HL-60/S4 (cell line): Measurements from ENCODE around the gene ITPRID1.
"Not testable (repeated sequence)": the region's sequence is repeated elsewhere in the genome, so short reads cannot be mapped to it uniquely, and the experiment has no call there.

Experiments used
- in situ Hi-C: fragments of 300-500 bp; cut with MboI; formaldehyde crosslinking; loops from 2 replicates; pipeline ENCODE4 v1.14.3; 2022; ENCODE audit warnings: low sequenced_read_pairs

ITPRID1 gene

GRCh38 chr7:31516680-31517502, 3.0 kb downstream of the ITPRID1 start:
- in situ Hi-C loops, result no loop called here

GRCh38 chr7:31517513-31517912, 3.6 kb downstream of the ITPRID1 start:
- in situ Hi-C loops, result no loop called here

- in situ Hi-C loops, result no loop called here
Measured at GRCh38 chr7:31518766-31519165, 4.9 kb downstream of the ITPRID1 start.

DNA sequence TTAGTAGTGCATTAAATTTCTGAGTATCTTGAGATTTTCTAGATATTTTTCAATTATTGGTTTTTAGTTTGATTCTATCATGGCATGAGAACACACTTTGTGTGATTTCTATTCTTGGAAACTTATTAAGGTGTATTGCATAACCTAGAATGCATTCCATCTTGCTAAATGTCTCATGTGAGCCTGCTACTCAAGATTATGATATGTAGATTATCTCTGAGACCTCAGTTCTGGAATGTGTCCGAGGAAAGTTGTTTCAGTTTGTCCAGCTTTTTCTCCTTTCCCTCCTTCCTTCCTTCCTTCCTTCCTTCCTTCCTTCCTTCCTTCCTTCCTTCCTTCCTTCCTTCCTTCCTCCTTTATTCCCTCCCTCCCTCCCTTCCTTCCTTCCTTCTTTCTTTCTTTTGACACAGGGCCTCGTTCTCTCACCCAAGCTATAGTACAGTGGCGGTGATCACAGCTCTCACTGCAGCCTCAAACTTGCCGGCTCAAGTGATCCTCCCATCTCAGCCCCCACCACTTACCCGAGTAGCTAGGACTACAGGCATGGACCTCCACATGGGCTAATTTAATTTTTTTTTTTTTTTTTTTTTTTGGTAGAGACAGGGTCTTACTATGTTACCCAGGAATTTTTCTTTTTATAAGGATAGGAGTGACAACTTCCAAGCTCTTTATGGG, 7.6 kb downstream of the ITPRID1 start:
- in situ Hi-C loops, result no loop called here

DNA sequence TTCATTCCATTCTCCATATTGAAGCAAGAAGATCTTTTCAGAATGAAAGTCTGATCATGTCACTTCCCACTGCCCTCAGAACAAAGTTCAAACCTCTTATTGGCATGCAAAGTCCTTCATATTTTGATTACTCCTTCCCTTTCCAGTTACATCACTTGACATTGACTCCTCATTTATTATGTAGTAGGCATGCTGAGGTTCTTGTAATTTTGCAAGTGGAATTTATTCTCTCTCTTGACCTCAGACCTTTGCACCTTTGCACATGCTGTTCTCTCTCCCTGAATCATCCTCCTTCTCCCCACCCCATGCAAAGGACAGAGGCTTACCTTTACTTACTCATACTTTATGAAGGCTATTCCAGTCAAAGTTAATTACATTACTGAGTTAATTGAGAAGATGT, 13.0 kb downstream of the ITPRID1 start:
- in situ Hi-C loops, result no loop called here

DNA sequence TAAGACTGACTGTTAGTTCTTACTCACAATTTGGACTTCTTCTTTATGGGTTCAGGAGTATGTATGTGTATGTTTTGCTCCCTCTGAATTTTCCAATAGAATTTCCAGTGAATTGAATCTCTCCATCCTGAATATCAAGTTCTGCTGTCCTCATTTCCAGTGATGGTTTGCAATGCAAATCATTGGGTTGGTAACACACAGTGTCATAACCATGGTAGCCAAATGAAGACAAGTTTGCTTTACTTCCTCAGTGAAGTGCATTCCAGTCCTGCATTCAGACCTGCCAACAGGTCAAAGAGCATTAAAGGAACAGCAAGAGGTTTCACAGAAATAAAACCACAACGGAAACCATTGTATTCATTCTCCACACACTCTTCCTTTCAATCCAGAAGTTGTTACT, 15.2 kb downstream of the ITPRID1 start:
- in situ Hi-C loops, result no loop called here

GRCh38 chr7:31540651-31541185, 26.8 kb downstream of the ITPRID1 start:
- in situ Hi-C loops, result not testable (repeated sequence)

GRCh38 chr7:31545549-31545948, 31.7 kb downstream of the ITPRID1 start:
- in situ Hi-C loops, result no loop called here

- in situ Hi-C loops, result no loop called here
Measured at GRCh38 chr7:31549611-31550010, 35.7 kb downstream of the ITPRID1 start.

- in situ Hi-C loops, result no loop called here
Measured at GRCh38 chr7:31550432-31550831, 36.5 kb downstream of the ITPRID1 start.

GRCh38 chr7:31553661-31554081, 39.8 kb downstream of the ITPRID1 start:
- in situ Hi-C loops, result no loop called here

- in situ Hi-C loops, result no loop called here
Measured at GRCh38 chr7:31562002-31562401, 48.1 kb downstream of the ITPRID1 start.

DNA sequence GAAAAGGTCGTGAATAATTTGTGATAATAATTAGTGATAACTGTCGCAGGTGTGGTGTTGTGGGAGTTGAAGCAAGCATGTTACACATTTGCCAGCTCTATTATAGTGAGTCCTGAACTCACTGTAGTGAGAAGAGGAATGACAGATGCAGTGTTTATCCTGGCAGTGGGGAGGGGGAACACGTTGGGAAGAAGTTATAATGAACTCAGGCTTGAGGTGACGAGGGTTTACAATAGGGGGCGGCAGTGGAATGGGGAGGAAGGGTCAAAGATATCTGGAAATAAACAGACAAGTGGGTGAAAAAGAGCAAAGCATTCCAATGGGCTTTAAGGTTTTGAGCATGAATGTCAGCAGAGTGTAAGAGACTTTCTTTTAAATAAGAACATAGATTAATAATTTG, 49.6 kb downstream of the ITPRID1 start:
- in situ Hi-C loops, result no loop called here

- in situ Hi-C loops, result no loop called here
Measured at GRCh38 chr7:31563951-31564350, 50.1 kb downstream of the ITPRID1 start.

DNA sequence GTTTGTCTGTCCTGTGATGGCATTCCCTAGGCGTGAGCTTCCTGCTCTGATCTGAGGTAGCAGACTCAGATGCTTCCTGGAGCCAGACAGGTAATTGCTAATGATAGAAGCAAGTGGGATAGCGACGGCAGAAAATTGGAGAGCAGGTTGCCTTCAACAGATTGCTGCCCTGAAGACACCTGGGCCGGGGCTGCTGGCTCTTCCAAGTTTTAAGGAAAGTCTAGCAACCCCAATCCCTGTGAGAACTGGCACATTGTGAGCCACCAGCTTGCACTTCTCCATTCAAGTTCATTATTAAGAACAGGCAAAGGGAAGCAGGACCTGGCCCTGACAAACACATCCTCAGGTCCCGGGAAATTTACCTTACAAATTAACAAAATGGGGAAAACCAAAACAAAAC, 50.8 kb downstream of the ITPRID1 start:
- in situ Hi-C loops, result no loop called here

GRCh38 chr7:31569528-31569927, 55.6 kb downstream of the ITPRID1 start:
- in situ Hi-C loops, result no loop called here

GRCh38 chr7:31583526-31583925, 69.6 kb downstream of the ITPRID1 start:
- in situ Hi-C loops, result no loop called here

DNA sequence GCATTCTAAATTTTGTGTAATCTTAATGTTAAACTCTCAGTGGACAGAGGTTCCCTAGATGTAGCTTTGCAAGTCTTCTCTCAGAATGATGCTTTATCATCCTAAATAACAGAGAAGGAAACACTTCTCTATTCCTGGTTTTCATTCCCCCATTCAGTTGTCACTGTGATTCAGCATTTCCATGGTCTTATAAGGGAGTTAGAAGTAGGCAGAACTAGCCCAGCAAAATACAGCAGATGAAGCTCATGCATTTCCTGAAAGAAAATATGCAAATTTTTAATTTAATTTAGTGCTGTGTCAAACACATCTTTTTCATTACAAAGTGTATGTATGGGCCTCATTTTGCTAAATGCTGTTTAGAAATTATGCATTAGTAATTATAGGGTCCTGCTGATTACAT, 70.1 kb downstream of the ITPRID1 start:
- in situ Hi-C loops, result no loop called here

GRCh38 chr7:31595390-31595789, 81.5 kb downstream of the ITPRID1 start:
- in situ Hi-C loops, result no loop called here

DNA sequence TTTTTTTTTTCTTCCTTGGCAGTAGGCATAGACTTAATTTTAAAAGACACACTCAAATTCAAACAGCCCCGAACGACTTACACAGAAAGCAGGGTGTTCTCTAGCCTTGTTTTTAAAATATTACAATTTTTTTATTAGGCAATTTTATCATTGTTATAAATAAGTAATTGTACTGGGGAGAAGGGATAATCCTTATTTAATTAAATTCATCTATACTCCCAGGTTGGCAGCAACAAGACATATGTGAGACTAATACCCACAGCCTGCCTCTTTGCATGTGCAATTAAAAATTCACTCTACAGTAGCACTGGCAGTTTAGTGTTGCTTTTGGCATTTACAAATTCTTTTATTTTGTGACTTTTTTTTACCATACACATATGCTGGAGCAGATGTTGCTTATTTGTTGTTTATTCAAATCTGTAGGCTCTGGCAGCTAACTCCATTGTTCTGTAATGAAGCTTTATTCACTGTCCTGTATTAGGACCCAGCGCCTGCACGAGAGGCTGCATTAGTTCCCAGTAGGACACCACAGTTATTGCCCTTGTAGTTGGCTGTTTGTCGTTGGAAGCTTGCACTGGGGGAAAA, 88.2 kb downstream of the ITPRID1 start:
- in situ Hi-C loops, result no loop called here

- in situ Hi-C loops, result no loop called here
Measured at GRCh38 chr7:31603046-31603445, 89.2 kb downstream of the ITPRID1 start.

GRCh38 chr7:31613604-31614003, 99.7 kb downstream of the ITPRID1 start:
- in situ Hi-C loops, result no loop called here
